Neural progenitor cell (in vitro differentiated cells): ENCODE data around the gene S100A6. TPM values are rescaled to one million over a fixed set of nuclear protein-coding genes. Genes with fewer than 3 reads are reported as not detected.

ENCODE experiments used
- DNase-seq: peaks from one replicate; pipeline ENCODE4 v3.0.0-alpha.2; 2016; ENCODE audit warnings: low spot score
- H2AFZ ChIP-seq: fragments of 200-600 bp; sonication (generic); replicated peaks from 2 replicates; pipeline ENCODE4 v1.6.1; 2016; ENCODE audit warnings: antibody characterized with exemption
- H3F3A ChIP-seq: fragments of 200-600 bp; sonication (generic); 2 replicates; pipeline ENCODE4 v1.6.1; 2016; ENCODE audit warnings: antibody characterized with exemption, low read depth
- H3K27ac ChIP-seq: fragments of 200-600 bp; sonication (generic); 2 replicates; pipeline ENCODE4 v1.5.1; 2016; ENCODE audit warnings: mild to moderate bottlenecking
- H3K27me3 ChIP-seq: fragments of 200-600 bp; sonication (generic); 2 replicates; pipeline ENCODE4 v1.6.1; 2016; ENCODE audit warnings: mild to moderate bottlenecking, moderate library complexity
- H3K36me3 ChIP-seq: fragments of 200-600 bp; sonication (generic); 2 replicates; pipeline ENCODE4 v1.5.1; 2016
- H3K4me1 ChIP-seq: fragments of 200-600 bp; sonication (generic); 2 replicates; pipeline ENCODE4 v1.6.1; 2016; ENCODE audit warnings: mixed run types
- H3K4me2 ChIP-seq: fragments of 200-600 bp; sonication (generic); 2 replicates; pipeline ENCODE4 v1.6.1; 2016
- H3K4me3 ChIP-seq: fragments of 200-600 bp; sonication (generic); 2 replicates; pipeline ENCODE4 v1.5.1; 2016
- H3K79me2 ChIP-seq: fragments of 200-600 bp; sonication (generic); 2 replicates; pipeline ENCODE4 v1.6.1; 2016; ENCODE audit warnings: low read depth
- H3K9ac ChIP-seq: fragments of 200-600 bp; sonication (generic); 2 replicates; pipeline ENCODE4 v1.6.1; 2016
- H3K9me3 ChIP-seq: fragments of 200-600 bp; sonication (generic); 2 replicates; pipeline ENCODE4 v1.5.1; 2016; ENCODE audit warnings: low read depth
- H4K20me1 ChIP-seq: fragments of 200-600 bp; sonication (generic); 2 replicates; pipeline ENCODE4 v1.6.1; 2016; ENCODE audit warnings: low read depth
- H3K27ac Mint-ChIP-seq: 3 replicates; pipeline ENCODE4 v1.8.0; 2021; ENCODE audit warnings: mixed read lengths
- H3K27me3 Mint-ChIP-seq: 2 replicates; pipeline ENCODE4 v1.8.0; 2022; ENCODE audit warnings: low read depth, mild to moderate bottlenecking, inconsistent platforms, moderate library complexity, mixed read lengths; ENCODE audit not compliant: insufficient read depth
- H3K36me3 Mint-ChIP-seq: 3 replicates; pipeline ENCODE4 v1.8.0; 2021; ENCODE audit warnings: mixed read lengths
- H3K4me1 Mint-ChIP-seq: 3 replicates; pipeline ENCODE4 v1.8.0; 2021; ENCODE audit warnings: mixed read lengths
- H3K4me3 Mint-ChIP-seq: 3 replicates; pipeline ENCODE4 v1.8.0; 2021; ENCODE audit warnings: mild to moderate bottlenecking, moderate library complexity, mixed read lengths
- H3K9me3 Mint-ChIP-seq: 3 replicates; pipeline ENCODE4 v1.8.0; 2020; ENCODE audit warnings: mixed read lengths
- CTCF ChIP-seq: fragments of 200-600 bp; sonication (generic); IDR thresholded peaks from 2 replicates; pipeline ENCODE4 v1.5.1; 2017; ENCODE audit warnings: antibody characterized with exemption, mild to moderate bottlenecking
- EZH2 ChIP-seq: fragments of 200-600 bp; sonication (generic); IDR thresholded peaks from 2 replicates; pipeline ENCODE4 v1.6.1; 2017; ENCODE audit warnings: antibody characterized with exemption, mild to moderate bottlenecking, moderate library complexity
- EZH2phosphoT487 ChIP-seq: fragments of 200-600 bp; sonication (generic); IDR thresholded peaks from 2 replicates; pipeline ENCODE4 v1.6.1; 2017; ENCODE audit warnings: antibody characterized with exemption
- total RNA-seq: library from RNA; depleted of rRNA; stranded (reverse); fragments of >200 nt; gene quantifications from 2 replicates; pipeline ENCODE4 v1.2.3, GENCODE V29; 2015; ENCODE audit warnings: low replicate concordance

Gene S100A6
- total RNA-seq, 1 donor from 2014 or later: not detected

GRCh38 chr1:153503766-153504165 is 32.0 kb downstream of the S100A6 start:
- DNase-seq: no peak
- H3K9ac ChIP-seq: no peak overlapping the region
- no peak overlapping the region for H3K27ac ChIP-seq

DNA sequence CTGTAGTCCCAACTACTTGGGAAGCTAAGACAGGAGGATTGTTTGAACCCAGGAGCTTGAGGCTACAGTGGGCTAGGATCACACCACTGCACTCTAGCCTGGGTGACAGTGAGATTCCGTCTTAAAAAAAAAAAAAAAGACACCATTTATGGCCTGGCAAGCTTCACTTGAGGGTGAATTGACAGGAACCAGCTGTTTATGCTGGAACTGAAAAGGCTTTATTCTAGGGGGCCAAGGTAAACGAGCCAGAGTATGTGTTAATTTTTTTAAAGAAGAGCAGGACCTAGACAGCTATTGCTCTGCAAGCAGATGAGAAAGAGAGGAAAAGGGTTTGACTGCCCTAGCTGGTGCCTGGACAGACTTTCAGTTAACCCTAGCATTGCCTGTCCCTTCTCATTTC is 37.0 kb downstream of the S100A6 start:
- Histone ChIP-seq H3K4me2 (no peak overlapping the region), H3K9ac (no peak overlapping the region), H4K20me1 (no peaks in the 10 kb centered on the region), H3F3A (no peaks in the 10 kb centered on the region), H3K27ac (no peak overlapping the region), H3K36me3 (no peaks in the 10 kb centered on the region), H3K27me3 (no peaks in the 10 kb centered on the region), H2AFZ (no peak overlapping the region), H3K4me3 (no peak overlapping the region), H3K9me3 (no peaks in the 10 kb centered on the region), H3K4me1 (no peaks in the 10 kb centered on the region), H3K79me2 (no peaks in the 10 kb centered on the region)
- Mint-ChIP-seq H3K36me3 (no peaks in the 10 kb centered on the region), H3K27ac (no peak overlapping the region), H3K4me1 (peaks cover 4% of the 10 kb centered on the region), H3K4me3 (no peak overlapping the region), H3K27me3 (peaks cover 7% of the 10 kb centered on the region), H3K9me3 (no peaks in the 10 kb centered on the region)
- no peak for DNase-seq
- TF ChIP-seq EZH2phosphoT487 (no peak), CTCF (no peak), EZH2 (no peak)

More at GRCh38 chr1:153503766-153504165, 32.0 kb downstream of the S100A6 start:
- Mint-ChIP-seq H3K27me3 (peaks cover 9% of the 10 kb centered on the region), H3K4me1 (peaks cover 11% of the 10 kb centered on the region), H3K9me3 (no peaks in the 10 kb centered on the region), H3K4me3 (peak overlapping the region; percentile 54), H3K36me3 (no peaks in the 10 kb centered on the region), H3K27ac (peak overlapping the region; percentile 19)
- Histone ChIP-seq H3K4me3 (no peak overlapping the region), H3K36me3 (no peaks in the 10 kb centered on the region), H2AFZ (no peak overlapping the region), H3K4me2 (no peak overlapping the region), H3K9me3 (no peaks in the 10 kb centered on the region), H3K27me3 (no peaks in the 10 kb centered on the region), H3K79me2 (no peaks in the 10 kb centered on the region), H3K4me1 (no peaks in the 10 kb centered on the region), H4K20me1 (no peaks in the 10 kb centered on the region), H3F3A (no peaks in the 10 kb centered on the region)
- TF ChIP-seq CTCF (no peak), EZH2 (no peak), EZH2phosphoT487 (no peak)

GRCh38 chr1:153495536-153495935 is 40.3 kb downstream of the S100A6 start:
- no peak overlapping the region for H3K4me3 ChIP-seq
- TF ChIP-seq EZH2phosphoT487: no peak
- no peak for TF ChIP-seq CTCF
- no peak for TF ChIP-seq EZH2
- no peak overlapping the region for H3K9ac ChIP-seq
- no peak overlapping the region for H3K27ac ChIP-seq
- H3K36me3 ChIP-seq: no peaks in the 10 kb centered on the region
- peaks cover 5% of the 10 kb centered on the region for H3K4me1 ChIP-seq
- no peaks in the 10 kb centered on the region for H3K27me3 ChIP-seq
- H3K9me3 Mint-ChIP-seq: no peaks in the 10 kb centered on the region
- no peak overlapping the region for H2AFZ ChIP-seq
- DNase-seq: no peak
- no peaks in the 10 kb centered on the region for H3K79me2 ChIP-seq
- H3K4me3 Mint-ChIP-seq: no peak overlapping the region
- H3F3A ChIP-seq: peaks cover 2% of the 10 kb centered on the region
- H3K36me3 Mint-ChIP-seq: no peaks in the 10 kb centered on the region
- H3K4me1 Mint-ChIP-seq: peaks cover 8% of the 10 kb centered on the region
- H3K27me3 Mint-ChIP-seq: peaks cover 9% of the 10 kb centered on the region
- no peaks in the 10 kb centered on the region for H4K20me1 ChIP-seq
- no peak overlapping the region for H3K4me2 ChIP-seq
- no peaks in the 10 kb centered on the region for H3K9me3 ChIP-seq
- H3K27ac Mint-ChIP-seq: no peak overlapping the region
